Measurements from ENCODE around the gene ZNF446.

Gene ZNF446

GRCh38 chr19:58519087-58519354 is 42.9 kb downstream of the ZNF446 start:
- Histone ChIP-seq H2AFZ (ENCODE audit: low read length) (peak overlapping the region; percentile 92), H3K4me1 (ENCODE audit: insufficient read depth, low read length, poor library complexity, severe bottlenecking) (peaks cover 29% of the 10 kb centered on the region), H3F3A (ENCODE audit: low read depth) (no peaks in the 10 kb centered on the region), H3K4me2 (ENCODE audit: low read depth, low read length, poor library complexity, severe bottlenecking) (peak overlapping the region; percentile 93), H3K36me3 (ENCODE audit: insufficient read depth, low read length) (no peaks in the 10 kb centered on the region), H3K4me3 (ENCODE audit: low read length, poor library complexity, severe bottlenecking) (peak overlapping the region; percentile 87), H3K9ac (ENCODE audit: low read depth, low read length, poor library complexity, severe bottlenecking) (peak overlapping the region; percentile 97), H4K20me1 (ENCODE audit: insufficient read depth, low read length, poor library complexity, severe bottlenecking) (no peaks in the 10 kb centered on the region), H3K9me3 (ENCODE audit: insufficient read depth, low read depth, low read length) (no peaks in the 10 kb centered on the region), H3K27me3 (ENCODE audit: insufficient read depth, low read length, poor library complexity, severe bottlenecking) (no peaks in the 10 kb centered on the region), H3K79me2 (ENCODE audit: insufficient read depth, low read length) (peaks cover 45% of the 10 kb centered on the region), H3K9me2 (replicated peaks; ENCODE audit: low read depth, low read length) (no peaks in the 10 kb centered on the region)
- TF ChIP-seq EZH2phosphoT487 (IDR thresholded peaks at IDR 0.05; ENCODE audit: borderline replicate concordance) = no peak
- TF ChIP-seq, protein P1, sequence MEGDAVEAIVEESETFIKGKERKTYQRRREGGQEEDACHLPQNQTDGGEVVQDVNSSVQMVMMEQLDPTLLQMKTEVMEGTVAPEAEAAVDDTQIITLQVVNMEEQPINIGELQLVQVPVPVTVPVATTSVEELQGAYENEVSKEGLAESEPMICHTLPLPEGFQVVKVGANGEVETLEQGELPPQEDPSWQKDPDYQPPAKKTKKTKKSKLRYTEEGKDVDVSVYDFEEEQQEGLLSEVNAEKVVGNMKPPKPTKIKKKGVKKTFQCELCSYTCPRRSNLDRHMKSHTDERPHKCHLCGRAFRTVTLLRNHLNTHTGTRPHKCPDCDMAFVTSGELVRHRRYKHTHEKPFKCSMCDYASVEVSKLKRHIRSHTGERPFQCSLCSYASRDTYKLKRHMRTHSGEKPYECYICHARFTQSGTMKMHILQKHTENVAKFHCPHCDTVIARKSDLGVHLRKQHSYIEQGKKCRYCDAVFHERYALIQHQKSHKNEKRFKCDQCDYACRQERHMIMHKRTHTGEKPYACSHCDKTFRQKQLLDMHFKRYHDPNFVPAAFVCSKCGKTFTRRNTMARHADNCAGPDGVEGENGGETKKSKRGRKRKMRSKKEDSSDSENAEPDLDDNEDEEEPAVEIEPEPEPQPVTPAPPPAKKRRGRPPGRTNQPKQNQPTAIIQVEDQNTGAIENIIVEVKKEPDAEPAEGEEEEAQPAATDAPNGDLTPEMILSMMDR (conservative IDR thresholded peaks at IDR 0.05; ENCODE audit: low read length) = peak; percentile 55

DNA sequence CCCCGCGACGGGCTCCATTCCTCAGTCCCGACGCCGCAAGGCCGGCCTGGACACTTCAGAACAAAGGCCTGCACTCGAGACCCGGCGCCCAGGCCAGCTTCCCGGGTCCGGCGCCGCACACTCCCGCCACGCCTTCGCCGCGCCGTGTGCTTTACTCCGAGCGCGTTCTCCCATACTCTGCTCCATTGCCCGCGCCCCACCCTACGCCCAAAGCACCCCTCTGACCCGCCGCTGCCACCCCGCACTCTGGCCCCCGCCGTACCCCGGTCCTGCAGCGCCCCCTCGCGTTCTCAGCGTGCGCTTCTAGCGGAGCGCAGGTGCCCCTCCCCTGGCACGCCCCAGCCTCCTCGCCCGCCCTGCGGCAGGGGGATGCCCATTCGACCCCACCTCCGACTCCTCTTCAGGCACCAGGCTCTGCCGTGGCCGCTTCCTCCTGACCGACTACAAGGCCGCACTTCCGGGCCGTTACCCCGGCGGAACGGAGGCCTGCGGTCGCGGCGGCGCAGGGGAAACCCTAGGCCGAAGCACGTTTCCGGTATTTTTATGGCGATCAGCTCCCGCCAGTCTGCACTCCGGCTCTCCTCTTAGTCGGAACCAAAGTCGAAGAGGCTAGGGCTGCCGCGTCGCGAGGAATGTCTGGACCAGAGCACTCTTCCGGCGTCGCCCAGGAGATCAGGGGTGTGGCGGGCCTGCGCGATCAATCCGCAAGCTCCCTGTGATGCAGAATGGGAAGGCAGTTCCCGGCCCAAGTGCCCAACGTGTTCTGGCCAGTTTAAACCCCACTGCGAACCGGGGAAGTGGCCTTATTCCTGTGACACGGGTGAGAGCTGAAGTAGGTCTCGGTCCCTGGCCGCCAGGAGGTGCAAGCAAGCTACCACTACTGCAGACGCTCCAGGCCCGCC is 43.5 kb downstream of the ZNF446 start, which contains the start of gene ZBTB45:
Gene ZBTB45 (minus strand): TSS at position 456 of the 902 bp plus-strand sequence. CDS start 2,137 bp downstream, outside the sequence.
- Histone ChIP-seq H3K27me3 (ENCODE audit: insufficient read depth, low read length, poor library complexity, severe bottlenecking) (no peaks in the 10 kb centered on the region), H3K79me2 (ENCODE audit: insufficient read depth, low read length) (peaks cover 41% of the 10 kb centered on the region), H3K4me3 (ENCODE audit: low read length, poor library complexity, severe bottlenecking) (peak within 1 kb of the TSS; percentile 87), H3K9ac (ENCODE audit: low read depth, low read length, poor library complexity, severe bottlenecking) (peak within 1 kb of the TSS; percentile 97), H2AFZ (ENCODE audit: low read length) (peak within 1 kb of the TSS; percentile 92), H3K36me3 (ENCODE audit: insufficient read depth, low read length) (no peaks in the 10 kb centered on the region), H3F3A (ENCODE audit: low read depth) (no peaks in the 10 kb centered on the region), H3K9me3 (ENCODE audit: insufficient read depth, low read depth, low read length) (no peaks in the 10 kb centered on the region), H3K9me2 (replicated peaks; ENCODE audit: low read depth, low read length) (no peaks in the 10 kb centered on the region), H3K4me1 (ENCODE audit: insufficient read depth, low read length, poor library complexity, severe bottlenecking) (peaks cover 25% of the 10 kb centered on the region), H3K4me2 (ENCODE audit: low read depth, low read length, poor library complexity, severe bottlenecking) (peak within 1 kb of the TSS; percentile 93), H4K20me1 (ENCODE audit: insufficient read depth, low read length, poor library complexity, severe bottlenecking) (no peaks in the 10 kb centered on the region)
- no peak for TF ChIP-seq EZH2phosphoT487 (IDR thresholded peaks at IDR 0.05; ENCODE audit: borderline replicate concordance)
- TF ChIP-seq, protein P1 (conservative IDR thresholded peaks at IDR 0.05; ENCODE audit: low read length) = peak; percentile 74

DNA sequence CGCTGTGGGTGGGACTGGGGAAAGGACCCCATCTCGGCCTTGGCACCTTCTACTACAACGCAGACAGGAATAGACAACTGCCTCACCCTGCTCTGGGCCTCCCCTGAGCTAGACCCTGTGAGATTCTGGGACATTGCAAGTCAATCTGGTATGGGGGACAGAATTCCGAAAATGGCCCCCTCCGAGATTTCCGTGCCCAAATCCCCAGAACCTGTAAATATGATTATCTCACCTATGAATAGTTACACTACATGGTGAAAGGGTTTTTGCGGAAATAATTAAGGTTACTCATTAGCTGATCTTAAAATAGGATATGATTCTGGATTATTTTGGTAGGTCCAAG is 44.1 kb downstream of the ZNF446 start:
- no peaks in the 10 kb centered on the region for H3K9me2 ChIP-seq (replicated peaks; ENCODE audit: low read depth, low read length)
- H3K9ac ChIP-seq (ENCODE audit: low read depth, low read length, poor library complexity, severe bottlenecking) = peak overlapping the region; percentile 97

More for the DNA sequence above, 44.1 kb downstream of the ZNF446 start:
- TF ChIP-seq, protein P1 (conservative IDR thresholded peaks at IDR 0.05; ENCODE audit: low read length) = no peak
- no peak for TF ChIP-seq EZH2phosphoT487 (IDR thresholded peaks at IDR 0.05; ENCODE audit: borderline replicate concordance)
- Histone ChIP-seq H3K4me3 (ENCODE audit: low read length, poor library complexity, severe bottlenecking) (peak overlapping the region; percentile 87), H3K79me2 (ENCODE audit: insufficient read depth, low read length) (peaks cover 35% of the 10 kb centered on the region), H3K27me3 (ENCODE audit: insufficient read depth, low read length, poor library complexity, severe bottlenecking) (no peaks in the 10 kb centered on the region), H4K20me1 (ENCODE audit: insufficient read depth, low read length, poor library complexity, severe bottlenecking) (no peaks in the 10 kb centered on the region), H3K4me1 (ENCODE audit: insufficient read depth, low read length, poor library complexity, severe bottlenecking) (peaks cover 23% of the 10 kb centered on the region), H3K9me3 (ENCODE audit: insufficient read depth, low read depth, low read length) (no peaks in the 10 kb centered on the region), H3F3A (ENCODE audit: low read depth) (no peaks in the 10 kb centered on the region), H3K36me3 (ENCODE audit: insufficient read depth, low read length) (no peaks in the 10 kb centered on the region), H2AFZ (ENCODE audit: low read length) (peak overlapping the region; percentile 80), H3K4me2 (ENCODE audit: low read depth, low read length, poor library complexity, severe bottlenecking) (peak overlapping the region; percentile 93)
